GM19463 (cell line): ENCODE results near the gene THRA.
A peak's percentile ranks its signal among the peaks of the same experiment; 100 is the strongest.

Experiments
- ATAC-seq: cut with Tn5 transposase; IDR thresholded peaks from one replicate; pipeline ENCODE4 v1.9.1; 2021; ENCODE audit warnings: mild to moderate bottlenecking, moderate library complexity; ENCODE audit not compliant: unreplicated experiment

Gene THRA

DNA sequence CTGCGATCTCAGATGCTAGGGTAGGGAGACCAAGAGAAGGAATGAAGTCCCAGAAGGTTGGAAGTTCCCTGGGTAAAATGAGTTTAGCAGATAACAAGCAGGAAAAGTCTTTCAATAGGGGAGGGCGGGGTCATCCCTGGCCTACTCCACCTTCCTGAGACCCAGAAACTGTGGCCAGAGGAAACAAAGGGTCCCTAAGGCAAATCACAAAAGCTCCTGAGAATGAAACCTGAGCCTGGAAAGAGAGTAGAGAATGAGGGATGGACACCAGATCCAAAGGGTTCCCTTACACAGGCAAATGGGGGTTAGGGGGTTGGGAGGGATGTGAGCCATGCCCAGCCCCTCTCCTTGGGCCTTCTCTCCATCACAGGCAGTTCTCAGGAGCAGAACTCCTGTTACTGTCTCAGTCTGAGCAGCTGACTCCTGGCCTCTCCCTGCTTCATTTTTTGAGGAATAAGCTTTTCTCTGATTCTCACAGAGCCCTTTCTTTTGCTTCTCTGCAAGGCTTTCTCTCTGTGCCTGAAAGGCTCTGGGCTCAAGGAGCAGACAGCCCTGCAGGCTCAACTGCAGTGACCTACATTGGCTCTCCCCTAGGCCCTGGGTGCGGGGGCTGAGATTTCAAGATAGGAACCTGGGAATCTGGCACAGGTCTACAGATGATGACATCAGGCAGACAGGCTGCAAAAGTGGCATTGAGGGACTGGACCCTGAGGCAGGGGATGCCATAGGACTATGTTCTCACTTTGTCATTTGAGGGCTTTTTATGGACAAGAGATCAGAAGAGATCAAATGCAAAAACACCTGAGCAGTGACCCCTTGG, 47.5 kb downstream of the THRA start:
- ATAC-seq = no peak

GRCh38 chr17:40111221-40112128, 48.7 kb downstream of the THRA start:
- ATAC-seq = no peak

- no peak for ATAC-seq
These were observed 49.5 kb downstream of the THRA start for GRCh38 chr17:40112191-40112711.

DNA sequence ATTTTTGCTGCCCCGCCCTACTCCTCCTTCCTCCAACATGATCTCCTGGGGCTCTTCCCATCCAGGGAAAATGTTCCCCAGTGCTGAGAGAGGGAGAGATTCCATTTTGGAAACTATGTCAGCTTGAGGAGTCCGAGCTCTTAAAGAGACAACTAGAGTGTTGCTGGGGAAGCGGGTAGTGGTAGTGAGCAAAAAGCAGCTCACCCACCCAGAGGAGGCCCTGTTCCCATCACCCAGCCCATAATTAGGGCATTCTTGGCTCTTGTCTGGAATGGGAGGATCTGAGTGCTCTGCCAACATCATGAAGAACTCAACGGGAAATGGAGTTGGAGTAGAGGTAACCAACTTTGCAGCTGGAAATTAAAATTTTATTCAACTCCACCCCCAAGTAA, 49.9 kb downstream of the THRA start:
- ATAC-seq = no peak

GRCh38 chr17:40113110-40113906, 50.5 kb downstream of the THRA start:
- peak; percentile 83 for ATAC-seq

DNA sequence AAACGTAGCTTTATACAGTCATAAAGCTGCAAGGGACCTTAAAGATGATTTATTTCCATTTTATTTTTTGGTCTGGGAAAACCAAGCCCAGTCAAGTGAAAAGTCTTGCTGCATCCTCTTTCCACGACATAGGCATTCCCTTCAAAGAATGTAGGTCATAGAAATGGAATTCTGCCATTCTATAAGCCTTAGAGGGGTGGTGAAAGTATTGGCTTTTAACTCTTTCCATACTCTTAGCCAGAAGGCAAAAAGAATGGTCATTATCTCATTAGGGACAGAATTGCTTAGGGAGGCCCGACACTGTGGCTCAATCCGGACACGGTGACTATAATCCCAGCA, 51.1 kb downstream of the THRA start:
- ATAC-seq = no peak

DNA sequence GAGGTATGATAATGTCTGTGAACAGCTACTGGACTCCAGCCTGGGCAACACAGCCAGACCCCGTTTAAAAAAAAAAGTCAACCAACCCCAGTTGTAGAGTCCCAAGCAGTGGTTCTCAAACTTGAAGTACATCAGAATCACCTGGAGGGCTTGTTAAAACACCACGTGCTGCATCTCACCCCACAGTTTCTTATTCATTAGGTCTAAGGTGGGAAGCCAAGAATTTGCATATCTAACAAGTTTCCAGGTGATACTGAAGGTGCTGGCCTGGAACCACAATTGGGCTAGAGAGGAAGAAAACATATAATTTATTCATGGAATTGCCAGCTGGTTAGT, 52.3 kb downstream of the THRA start:
- no peak for ATAC-seq

- peak; percentile 60 for ATAC-seq
These were observed 58.7 kb downstream of the THRA start, which contains the start of gene MSL1 for GRCh38 chr17:40121181-40122135. Gene MSL1, plus strand, starts transcription at chr17:40121971. Its CDS starts 642 bp downstream, at chr17:40122613.

GRCh38 chr17:40122136-40122998, 59.6 kb downstream of the THRA start:
- ATAC-seq = peak; percentile 36

DNA sequence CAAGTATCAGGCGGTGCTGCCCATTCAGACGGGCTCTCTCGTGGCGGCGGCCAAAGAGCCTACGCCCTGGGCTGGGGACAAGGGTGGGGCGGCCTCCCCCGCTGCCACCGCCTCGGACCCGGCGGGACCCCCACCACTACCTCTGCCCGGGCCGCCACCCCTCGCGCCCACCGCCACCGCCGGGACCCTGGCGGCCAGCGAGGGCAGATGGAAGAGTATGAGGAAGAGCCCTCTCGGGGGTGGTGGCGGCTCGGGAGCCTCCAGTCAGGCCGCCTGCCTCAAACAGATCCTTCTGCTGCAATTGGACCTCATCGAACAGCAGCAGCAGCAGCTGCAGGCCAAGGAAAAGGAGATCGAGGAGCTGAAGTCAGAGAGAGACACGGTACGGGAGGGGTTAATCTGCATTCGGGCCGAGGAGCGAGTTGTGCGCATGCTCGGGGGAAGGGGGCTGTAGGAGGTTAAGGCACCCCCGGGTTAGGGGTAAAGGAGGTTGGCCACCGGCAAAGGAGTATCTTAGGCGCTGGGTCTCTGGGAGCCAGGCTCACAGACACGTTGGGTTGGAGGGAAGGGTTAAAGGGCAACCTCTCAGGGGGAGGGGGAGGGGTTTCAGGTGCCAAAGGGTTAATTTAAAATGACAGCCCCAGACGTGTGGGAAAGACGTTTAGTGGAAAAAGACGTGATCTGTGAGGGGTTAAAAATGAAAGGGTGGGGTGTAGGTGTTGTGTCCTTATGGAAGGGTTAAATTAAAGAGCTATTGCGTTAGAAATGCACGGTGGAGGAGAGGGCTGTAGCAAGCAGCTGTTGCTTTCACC, 60.4 kb downstream of the THRA start:
- no peak for ATAC-seq

DNA sequence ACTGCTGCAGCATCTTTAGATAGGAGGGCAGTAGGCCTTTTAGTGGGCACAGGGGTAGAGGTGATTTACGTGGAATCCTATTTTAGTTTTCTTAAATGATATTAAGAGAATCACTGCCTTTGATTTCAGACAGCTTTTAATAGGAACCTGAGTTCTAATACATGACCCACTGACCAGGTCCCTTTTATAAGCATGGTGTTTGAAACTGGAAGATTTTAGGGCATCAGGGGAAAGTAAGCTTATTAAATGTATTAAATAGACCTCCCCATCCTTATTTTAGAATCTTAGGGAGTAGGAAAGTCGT, 61.0 kb downstream of the THRA start:
- no peak for ATAC-seq

DNA sequence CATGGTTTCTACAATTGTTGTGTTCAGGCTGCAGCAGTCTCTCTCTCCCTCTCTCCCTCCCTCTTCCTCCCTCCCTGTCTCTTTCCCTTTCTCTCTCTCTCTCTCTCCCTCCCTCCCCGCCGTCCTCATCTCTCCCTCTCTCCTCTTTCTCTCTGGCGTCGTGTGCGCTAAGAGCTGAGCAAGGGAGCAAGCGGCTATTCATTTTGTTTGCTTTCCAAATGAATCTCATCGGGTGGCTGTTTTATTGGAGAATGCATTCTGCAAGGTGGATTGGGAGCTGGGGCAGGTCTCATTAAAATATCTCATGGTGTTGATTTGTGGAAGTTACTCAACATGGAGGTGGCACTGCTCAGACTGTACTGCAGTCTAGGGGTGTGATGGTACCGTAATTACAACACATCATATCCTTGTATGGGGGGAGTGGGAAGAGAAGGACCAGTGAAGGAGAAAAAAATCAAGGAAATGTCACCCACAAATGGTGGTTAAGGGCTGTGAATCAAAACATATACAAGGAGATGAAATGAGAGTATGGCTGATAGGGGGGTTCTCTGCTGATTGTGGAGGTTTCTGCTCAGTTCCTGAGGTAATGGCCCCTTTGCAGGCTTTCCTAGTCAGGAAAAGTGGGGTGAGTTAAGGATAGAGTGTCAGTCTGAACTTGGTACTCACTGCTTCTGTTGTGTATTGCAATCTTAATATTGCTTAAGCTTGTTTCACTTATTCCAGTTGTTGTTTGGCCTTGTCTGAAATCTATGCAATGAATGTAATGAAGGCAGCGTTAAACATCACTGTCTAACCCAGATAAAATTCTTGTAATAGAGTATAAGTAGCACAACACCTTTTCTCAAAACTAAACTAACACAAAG, 61.7 kb downstream of the THRA start:
- no peak for ATAC-seq

GRCh38 chr17:40129498-40129897, 66.7 kb downstream of the THRA start:
- ATAC-seq = no peak

DNA sequence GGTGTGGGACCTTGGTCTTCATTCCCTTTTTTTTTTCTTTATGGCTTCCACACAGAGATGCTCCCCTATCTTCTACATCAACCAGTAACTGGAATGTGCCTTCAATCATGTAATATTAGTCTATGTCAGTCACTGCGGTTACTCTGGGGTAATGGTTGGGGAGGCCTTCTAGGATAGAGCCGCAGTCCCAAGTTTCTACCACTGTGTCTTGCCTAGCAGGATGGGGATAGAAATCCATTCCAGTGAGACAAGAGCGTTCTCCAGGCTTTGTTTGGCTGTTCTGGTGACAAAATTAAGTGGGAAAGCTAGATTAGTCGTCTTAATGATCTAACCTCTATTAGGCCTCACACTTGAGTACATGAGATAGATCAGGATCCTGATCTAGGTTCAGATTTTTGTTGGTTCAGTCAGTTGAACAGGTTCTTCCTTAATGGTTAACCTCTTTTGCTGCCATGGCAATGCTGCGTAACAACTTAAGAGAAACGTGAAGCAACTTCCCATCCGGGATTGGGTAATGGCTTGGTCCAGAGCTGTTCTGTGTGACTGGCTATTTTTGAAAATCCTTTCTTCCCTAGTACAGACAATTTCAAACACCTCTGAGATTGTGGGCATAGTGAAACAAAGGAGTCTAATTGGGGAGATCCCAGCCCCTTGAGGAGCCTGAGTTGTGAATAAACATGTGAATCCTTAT, 67.7 kb downstream of the THRA start:
- ATAC-seq = no peak

- no peak for ATAC-seq
These were observed 71.4 kb downstream of the THRA start for GRCh38 chr17:40134184-40134583.

GRCh38 chr17:40135817-40136216, 73.1 kb downstream of the THRA start:
- ATAC-seq = no peak

DNA sequence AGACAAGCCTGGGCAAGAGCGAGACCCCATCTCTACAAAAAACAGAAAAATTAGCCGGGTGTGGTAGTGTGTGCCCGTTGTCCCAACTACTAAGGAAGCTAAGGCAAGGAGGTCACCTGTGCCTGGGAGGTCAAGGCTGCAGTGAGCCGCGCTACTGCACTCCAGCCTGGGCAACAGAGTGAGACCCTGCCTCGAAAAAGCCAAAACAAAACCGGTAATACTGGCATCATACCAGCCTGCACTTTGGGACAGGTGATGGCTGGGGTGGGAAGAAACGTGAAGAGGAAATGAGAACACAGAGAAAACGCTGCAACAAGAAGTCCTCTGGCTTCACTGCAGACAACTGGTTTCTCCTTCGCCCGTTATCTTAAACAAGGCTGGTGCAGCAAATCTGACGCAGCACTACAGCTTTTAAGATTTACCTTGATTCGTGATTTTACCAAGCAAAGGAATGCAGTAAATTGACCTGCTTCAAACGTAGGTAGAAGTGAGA, 76.8 kb downstream of the THRA start:
- no peak for ATAC-seq
